ENCODE results near the gene AOAH. TPM values are rescaled to one million over a fixed set of nuclear protein-coding genes. Genes with fewer than 3 reads are reported as not detected.

AOAH gene
- total and polyA plus RNA-seq, 2 of the 4 experiments (the other 2 are of a cell fraction): not detected

DNA sequence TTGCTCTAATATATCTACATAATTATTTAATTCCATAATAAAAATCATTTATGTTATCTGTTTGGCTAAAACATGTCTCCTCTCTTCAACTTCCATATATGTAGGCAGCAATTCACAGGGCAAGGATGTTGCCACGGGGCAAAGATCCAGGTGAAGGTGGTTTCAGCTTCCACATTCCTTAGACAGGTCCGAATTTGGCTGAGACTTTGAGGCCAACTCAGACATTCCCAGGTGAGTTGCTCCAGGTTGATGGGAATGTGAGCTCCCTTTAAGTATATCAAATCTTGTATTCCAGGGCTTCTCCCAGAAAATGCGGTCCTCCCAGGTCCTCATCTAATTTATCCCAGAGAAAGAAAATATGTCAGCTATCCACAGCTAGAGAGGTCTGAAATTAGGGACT is 15.1 kb upstream of the AOAH start:
- no peak overlapping the region for H2BK120ac ChIP-seq (ENCODE audit: low read depth, low read length)
- H3K9ac ChIP-seq (ENCODE audit: low read depth, low read length): no peak overlapping the region
- ATAC-seq (ENCODE audit: low read depth): no peak
- no CpG with 5 or more reads among the region's 3 CpGs for WGBS, 2 experiments (ENCODE audit: extremely low coverage in 2 of 2, insufficient read length in 1 of 2)
- BruUV-seq (replicated peaks): no TSS peak
- CTCF ChIA-PET: interaction anchor here (0.7 kb wide), 1 partner anchor 10 kb away, joined by 4 read pairs; no protein-coding TSS in a partner anchor
- no peak overlapping the region for H2AK5ac ChIP-seq (ENCODE audit: low read depth, low read length)
- no peak overlapping the region for H4K8ac ChIP-seq (ENCODE audit: low read depth in 2 of 2, low read length in 2 of 2)
- H3K14ac ChIP-seq (replicated peaks; ENCODE audit: low read depth, low read length): no peak overlapping the region
- no peak overlapping the region for H3K27ac ChIP-seq (ENCODE audit: insufficient read depth, low read length)
- H2BK15ac ChIP-seq (ENCODE audit: low read depth, low read length): no peak overlapping the region
- H3K4ac ChIP-seq (ENCODE audit: low read depth, low read length): no peak overlapping the region
- H2BK5ac ChIP-seq (ENCODE audit: low read depth, low read length, poor library complexity, severe bottlenecking): no peak overlapping the region
- no peak overlapping the region for H3K4me3 ChIP-seq (ENCODE audit: insufficient read depth, low read depth, low read length)
- no peaks in the 10 kb centered on the region for H3K27me3 ChIP-seq (ENCODE audit: control insufficient read depth, insufficient read depth, low read length)
- no peaks in the 10 kb centered on the region for H3K36me3 ChIP-seq (ENCODE audit: control insufficient read depth, insufficient read depth, low read length)
- in situ Hi-C loops (cut with MboI; ENCODE audit: low sequenced_read_pairs) (no loop called here), intact Hi-C loops (cut with micrococcal nuclease) (no loop called here), dilution Hi-C loops (cut with HindIII; ENCODE audit: low sequenced_read_pairs, unreplicated experiment) (no loop called here)
- no peak overlapping the region for H3K4me2 ChIP-seq (ENCODE audit: low read depth, low read length)
- no peak overlapping the region for H3K56ac ChIP-seq (ENCODE audit: extremely low read depth, insufficient read depth, low read length)
- no peaks in the 10 kb centered on the region for H3K9me1 ChIP-seq (ENCODE audit: insufficient read depth, low read length)
- POLR2A ChIA-PET (ENCODE audit: unreplicated experiment): no interaction called here
- H3K23ac ChIP-seq (ENCODE audit: low read depth, low read length): no peak overlapping the region
- H2AFZ ChIP-seq (replicated peaks; ENCODE audit: low read length, poor library complexity): no peak overlapping the region
- no peaks in the 10 kb centered on the region for H4K20me1 ChIP-seq (ENCODE audit: insufficient read depth, low read length)
- no peak overlapping the region for H3K18ac ChIP-seq (ENCODE audit: low read depth, low read length)
- H3K9me3 ChIP-seq (ENCODE audit: control insufficient read depth, insufficient read depth, low read length): no peaks in the 10 kb centered on the region
- no peaks in the 10 kb centered on the region for H3K79me1 ChIP-seq (ENCODE audit: low read depth in 1 of 2, low read length in 2 of 2)
- no peak for TF ChIP-seq SMC3 (IDR thresholded peaks at IDR 0.05; ENCODE audit: low read depth, low read length)
- no peak for TF ChIP-seq NFE2L2 (IDR thresholded peaks at IDR 0.05; ENCODE audit: low read depth, low read length)
- TF ChIP-seq, protein P1, sequence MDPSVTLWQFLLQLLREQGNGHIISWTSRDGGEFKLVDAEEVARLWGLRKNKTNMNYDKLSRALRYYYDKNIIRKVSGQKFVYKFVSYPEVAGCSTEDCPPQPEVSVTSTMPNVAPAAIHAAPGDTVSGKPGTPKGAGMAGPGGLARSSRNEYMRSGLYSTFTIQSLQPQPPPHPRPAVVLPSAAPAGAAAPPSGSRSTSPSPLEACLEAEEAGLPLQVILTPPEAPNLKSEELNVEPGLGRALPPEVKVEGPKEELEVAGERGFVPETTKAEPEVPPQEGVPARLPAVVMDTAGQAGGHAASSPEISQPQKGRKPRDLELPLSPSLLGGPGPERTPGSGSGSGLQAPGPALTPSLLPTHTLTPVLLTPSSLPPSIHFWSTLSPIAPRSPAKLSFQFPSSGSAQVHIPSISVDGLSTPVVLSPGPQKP (IDR thresholded peaks at IDR 0.05; ENCODE audit: borderline replicate concordance, low read depth, low read length): no peak
- TF ChIP-seq BHLHE40 (IDR thresholded peaks at IDR 0.05; ENCODE audit: low read depth, low read length): no peak
- no peak overlapping the region for H2BK20ac ChIP-seq (ENCODE audit: low read depth, low read length)
- no peaks in the 10 kb centered on the region for H3K4me1 ChIP-seq (ENCODE audit: control insufficient read depth, insufficient read depth, low read length)
- DNase-seq: no peak
- H4K91ac ChIP-seq (ENCODE audit: insufficient read depth, low read depth, low read length): no peak overlapping the region
- H2AK9ac ChIP-seq (replicated peaks; ENCODE audit: low read depth, low read length, poor library complexity): no peak overlapping the region
- no peak overlapping the region for H4K5ac ChIP-seq (ENCODE audit: low read depth, low read length)

Measured in IMR-90 (cell line).